K562 (cell line): Measurements from ENCODE around the gene PIGT. TPM values are rescaled to one million over a fixed set of nuclear protein-coding genes. Genes with fewer than 3 reads are reported as not detected.

Source experiments
- ATAC-seq: fragments of 200-7000 bp; cut with Tn5 transposase; 3 replicates; pipeline ENCODE4 v1.9.1; 2020; ENCODE audit warnings: moderate library complexity
- BruUV-seq: library from RNA; stranded (reverse); fragments of 400-500 nt; replicated peaks from 2 replicates; lab custom pipeline; 2021; lab: Mats Ljungman, UMichigan
- CTCF ChIA-PET: fragments of 300-600 bp; formaldehyde crosslinking; extraction: SDS; loops from one replicate; lab custom pipeline; 2021; ENCODE audit warnings: low intra/inter-chr PET ratio; lab: Yijun Ruan, JAX
- POLR2A ChIA-PET: fragments of 300-600, 350-650 bp; sonication (Branson Sonifier 250); formaldehyde crosslinking; extraction: SDS; loops from one replicate; lab custom pipeline; 2021; ENCODE audit warnings: antibody characterized with exemption, inconsistent platforms; lab: Yijun Ruan, JAX
- DNase-seq, 4 experiments: peaks; one replicate each; pipeline versions ENCODE4 v3.0.0 to v3.0.0-alpha.2; 2011 to 2018; ENCODE audit warnings: low spot score in 3 of 4, mixed read lengths in 3 of 4; ENCODE audit errors: extremely low read depth in 1 of 4
- FAIRE-seq: peaks from 2 replicates; lab custom pipeline; 2011; peaks lifted over from hg19 to GRCh38; lab: Jason Lieb, UNC
- H2AFZ ChIP-seq: 2 replicates; pipeline ENCODE4 v1.6.0; 2011; ENCODE audit warnings: low read depth, low read length, control low read depth, inconsistent platforms
- H3K27ac ChIP-seq: fragments of 200-600 bp; 3 replicates; pipeline ENCODE4 v1.8.0; 2011; ENCODE audit warnings: low read depth, mild to moderate bottlenecking, control low read depth, inconsistent platforms, low read length, moderate library complexity, mixed read lengths; ENCODE audit errors: extremely low read depth
- H3K27me3 ChIP-seq, 2 experiments: fragments of 300-600 bp in 1 of 2; 2 replicates in 1 of 2; 3 replicates in 1 of 2; pipeline versions ENCODE4 v1.6.0 to v1.8.0; 2011; ENCODE audit warnings: inconsistent platforms in 2 of 2, low read length in 2 of 2, mild to moderate bottlenecking in 1 of 2, mixed read lengths in 1 of 2, moderate library complexity in 1 of 2; ENCODE audit not compliant: control insufficient read depth in 2 of 2, insufficient read depth in 2 of 2
- H3K36me3 ChIP-seq: fragments of 300-600 bp; 3 replicates; pipeline ENCODE4 v1.8.0; 2011; ENCODE audit warnings: mild to moderate bottlenecking, low read length, inconsistent platforms; ENCODE audit not compliant: control insufficient read depth, insufficient read depth
- H3K4me1 ChIP-seq, 2 experiments: fragments of 200-600 bp in 1 of 2; replicated peaks in 1 of 2; 2 replicates in 1 of 2; 3 replicates in 1 of 2; pipeline versions ENCODE4 v1.5.1 to v1.8.0; 2011; ENCODE audit warnings: inconsistent platforms in 2 of 2, low read length in 2 of 2, mild to moderate bottlenecking in 1 of 2, mixed read lengths in 1 of 2, moderate library complexity in 1 of 2; ENCODE audit not compliant: control insufficient read depth in 2 of 2, insufficient read depth in 2 of 2
- H3K4me2 ChIP-seq: 2 replicates; pipeline ENCODE4 v1.6.1; 2011; ENCODE audit warnings: low read length, control low read depth, inconsistent platforms, mixed read lengths; ENCODE audit not compliant: insufficient read depth
- H3K4me3 ChIP-seq: fragments of 200-600 bp; sonication (generic), shearing (Covaris generic); 2 replicates; pipeline ENCODE4 v1.5.1; 2016; ENCODE audit warnings: control low read depth, inconsistent platforms
- H3K79me2 ChIP-seq: fragments of 200-600 bp; 3 replicates; pipeline ENCODE4 v1.8.0; 2011; ENCODE audit warnings: low read length, inconsistent platforms; ENCODE audit not compliant: control insufficient read depth, insufficient read depth
- H3K9ac ChIP-seq, 2 experiments: 2 replicates each; pipeline versions ENCODE4 v1.6.0 to v1.6.1; 2011; ENCODE audit warnings: low read depth in 2 of 2, low read length in 2 of 2, control low read depth in 1 of 2, inconsistent platforms in 1 of 2, mild to moderate bottlenecking in 1 of 2, mixed read lengths in 1 of 2; ENCODE audit not compliant: insufficient read depth in 1 of 2
- H3K9me1 ChIP-seq: one replicate; pipeline ENCODE4 v1.6.0; 2011; ENCODE audit warnings: inconsistent platforms, mild to moderate bottlenecking, low read length, moderate library complexity; ENCODE audit not compliant: control insufficient read depth, insufficient read depth
- H3K9me3 ChIP-seq: replicated peaks from 2 replicates; pipeline ENCODE4 v1.5.1; 2011; ENCODE audit warnings: low read depth, low read length, inconsistent platforms; ENCODE audit not compliant: control insufficient read depth, insufficient read depth
- H4K20me1 ChIP-seq: replicated peaks from 2 replicates; pipeline ENCODE4 v1.6.1; 2011; ENCODE audit warnings: low read length, inconsistent platforms, mixed read lengths; ENCODE audit not compliant: control insufficient read depth, insufficient read depth
- CCNT2 ChIP-seq: IDR thresholded peaks from 2 replicates; pipeline ENCODE4 v1.6.1; 2011; ENCODE audit warnings: borderline replicate concordance, low read depth, mild to moderate bottlenecking, moderate library complexity, mixed read lengths, low read length; ENCODE audit not compliant: insufficient read length; ENCODE audit errors: extremely low read depth
- POLR2G ChIP-seq: fragments of 200-400 bp; formaldehyde crosslinking; IDR thresholded peaks from 2 replicates; pipeline ENCODE4 v1.6.1; 2017; ENCODE audit warnings: low read depth, mild to moderate bottlenecking, antibody characterized with exemption, low read length, moderate library complexity
- ZEB2 ChIP-seq: fragments of 450-650 bp; IDR thresholded peaks from 2 replicates; pipeline ENCODE4 v1.6.1; 2016
- ZNF431 ChIP-seq: sonication (generic); formaldehyde crosslinking; IDR thresholded peaks from 2 replicates; pipeline ENCODE4 v1.8.0; 2022; ENCODE audit warnings: mild to moderate bottlenecking, missing genetic modification reagents
- WGBS: fragments of 100-300 bp; shearing (Covaris generic); methylation state at CpG from one replicate; pipeline ENCODE4 v1.1.6; 2016; ENCODE audit warnings: low coverage, mixed read lengths; ENCODE audit not compliant: insufficient coverage; ENCODE audit errors: missing lambda C conversion rate; 5-methylcytosine and 5-hydroxymethylcytosine counted together
- in situ Hi-C: fragments of 300-500 bp; cut with MboI; formaldehyde crosslinking; loops from 4 replicates; pipeline ENCODE4 v1.15.0; 2018; ENCODE audit warnings: inconsistent platforms, mixed read lengths
- intact Hi-C: fragments of 100-400 bp; cut with micrococcal nuclease; formaldehyde crosslinking; loops from 2 replicates; pipeline ENCODE4 v1.14.2; 2022
- polyA plus RNA-seq, 8 experiments: library from polyadenylated mRNA; depleted of rRNA in 4 of 8; stranded (reverse) in 5 of 8; unstranded in 3 of 8; fragments of >200 nt; fragmentation: Nextera tagmentation in 2 of 8; fragmentation: Illumina TruSeq in 1 of 8; extraction: Ambion mirVana in 2 of 8; extraction: Trizol in 1 of 8; gene quantifications; 2 replicates each; pipeline versions ENCODE4 v1.2.1 to v1.2.3, GENCODE V29; 2011 to 2014; ENCODE audit warnings: inconsistent platforms in 1 of 8, missing spikeins in 1 of 8
- total RNA-seq, 7 experiments: library from RNA; depleted of rRNA in 6 of 7; stranded (reverse); fragments of >200 nt in 6 of 7; fragmentation: Illumina TruSeq in 2 of 7; extraction: Trizol in 2 of 7; gene quantifications; 2 replicates each; pipeline versions ENCODE4 v1.2.1 to v1.2.3, GENCODE V29; 2011 to 2021; ENCODE audit warnings: low replicate concordance in 1 of 7
- TF ChIP-seq, protein P1 (sequence below): sonication (generic); formaldehyde crosslinking; IDR thresholded peaks from 2 replicates; pipeline ENCODE4 v1.8.0; 2023; ENCODE audit warnings: mild to moderate bottlenecking, missing genetic modification reagents
- TF ChIP-seq, protein P2 (sequence below), 2 experiments: IDR thresholded peaks; 2 replicates each; pipeline ENCODE4 v1.6.1; 2012; ENCODE audit warnings: improper control_type of control experiment in 2 of 2, low read depth in 2 of 2, low read length in 2 of 2, borderline replicate concordance in 1 of 2
- TF ChIP-seq, protein P3 (sequence below): sonication (generic); formaldehyde crosslinking; IDR thresholded peaks from 2 replicates; pipeline ENCODE4 v1.8.0; 2023; ENCODE audit warnings: missing genetic modification reagents, mild to moderate bottlenecking, borderline replicate concordance

Gene PIGT
- total and polyA plus RNA-seq, 9 of the 15 experiments (the other 6 are each of a cell fraction or from before 2014, with no cell fraction given): 14.6 to 108 (median 46.9) TPM

DNA sequence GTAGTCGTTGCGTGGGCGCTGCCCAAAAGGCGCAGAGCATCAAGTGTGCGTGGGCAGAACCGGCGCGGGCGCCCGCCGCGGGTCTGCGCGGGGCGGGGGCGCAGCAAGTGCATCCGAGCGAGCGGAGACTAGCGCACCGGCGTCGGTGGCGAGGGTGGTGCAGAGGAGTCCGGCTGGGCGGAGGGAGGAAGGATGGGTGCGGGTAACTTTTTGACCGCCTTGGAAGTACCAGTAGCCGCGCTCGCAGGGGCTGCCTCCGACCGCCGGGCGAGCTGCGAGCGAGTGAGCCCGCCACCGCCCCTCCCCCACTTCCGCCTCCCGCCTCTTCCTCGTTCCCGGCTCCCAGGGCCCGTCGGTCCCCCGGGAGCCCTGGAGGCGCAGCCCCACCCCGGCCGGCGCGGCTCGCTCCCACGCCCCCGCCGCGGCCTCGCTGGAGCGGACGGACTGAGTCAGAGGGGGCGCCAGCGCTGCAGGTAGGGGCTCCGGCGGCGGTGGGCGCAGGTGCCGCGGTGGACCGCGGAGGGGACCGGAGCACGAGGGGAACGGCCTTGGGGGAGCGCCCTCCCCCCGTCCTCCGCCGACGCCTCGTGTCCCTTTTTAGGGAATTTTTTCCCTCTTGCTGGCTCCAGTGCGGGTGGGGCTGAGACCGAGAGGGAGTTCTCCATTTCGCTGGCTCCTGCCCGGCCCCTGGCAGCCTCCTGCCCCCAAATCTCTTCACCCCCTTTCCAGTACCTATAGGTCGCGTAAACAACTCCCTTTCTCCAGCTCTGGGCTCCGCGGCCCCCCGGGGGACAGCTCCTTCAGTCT is 9.5 kb upstream of the PIGT start:
- peak; percentile 70 to 87 (median 78) for DNase-seq
- FAIRE-seq: no peak
- H3K9me1 ChIP-seq: no peaks in the 10 kb centered on the region
- no TSS peak for BruUV-seq
- H3K27me3 ChIP-seq: no peaks in the 10 kb centered on the region; a peak in 1 of 5 replicates
- peak overlapping the region; percentile 61 for H3K27ac ChIP-seq
- H2AFZ ChIP-seq: peak overlapping the region; percentile 96
- peak; percentile 81 for ATAC-seq
- peaks cover 19% of the 10 kb centered on the region for H3K36me3 ChIP-seq
- CTCF ChIA-PET: no interaction called here
- peaks cover 17% of the 10 kb centered on the region; the same call in 2 of the 3 replicates for H3K79me2 ChIP-seq
- peaks cover 2% of the 10 kb centered on the region; the same call in 1 of the 2 replicates for H3K9me3 ChIP-seq
- H3K4me2 ChIP-seq: peak overlapping the region; percentile 90
- in situ Hi-C loops: no loop called here
- intact Hi-C loops: no loop called here
- peak overlapping the region; percentile 70 for H3K4me3 ChIP-seq
- WGBS: 2% methylated on average over 54 of the region's 87 CpGs
- H3K4me1 ChIP-seq: peaks cover 23 to 25% of the 10 kb centered on the region in 2 experiments; a peak in 4 of 5 replicates
- peak overlapping the region; percentile 72 to 89; a peak in 3 of 4 replicates for H3K9ac ChIP-seq
- no peaks in the 10 kb centered on the region for H4K20me1 ChIP-seq
- POLR2A ChIA-PET: interaction anchor here (0.6 to 1.5 kb wide), 7 partner anchors 10 to 36 kb away, joined by 3 to 9 read pairs (median 3); partner anchors contain the start of gene PIGT
- TF ChIP-seq ZEB2 (no peak), POLR2G (peak; percentile 75), CCNT2 (peak; percentile 58), ZNF431 (CRISPR knock-in tag) (peak; percentile 53; the same call in 1 of the 2 replicates)
- TF ChIP-seq, protein P1, sequence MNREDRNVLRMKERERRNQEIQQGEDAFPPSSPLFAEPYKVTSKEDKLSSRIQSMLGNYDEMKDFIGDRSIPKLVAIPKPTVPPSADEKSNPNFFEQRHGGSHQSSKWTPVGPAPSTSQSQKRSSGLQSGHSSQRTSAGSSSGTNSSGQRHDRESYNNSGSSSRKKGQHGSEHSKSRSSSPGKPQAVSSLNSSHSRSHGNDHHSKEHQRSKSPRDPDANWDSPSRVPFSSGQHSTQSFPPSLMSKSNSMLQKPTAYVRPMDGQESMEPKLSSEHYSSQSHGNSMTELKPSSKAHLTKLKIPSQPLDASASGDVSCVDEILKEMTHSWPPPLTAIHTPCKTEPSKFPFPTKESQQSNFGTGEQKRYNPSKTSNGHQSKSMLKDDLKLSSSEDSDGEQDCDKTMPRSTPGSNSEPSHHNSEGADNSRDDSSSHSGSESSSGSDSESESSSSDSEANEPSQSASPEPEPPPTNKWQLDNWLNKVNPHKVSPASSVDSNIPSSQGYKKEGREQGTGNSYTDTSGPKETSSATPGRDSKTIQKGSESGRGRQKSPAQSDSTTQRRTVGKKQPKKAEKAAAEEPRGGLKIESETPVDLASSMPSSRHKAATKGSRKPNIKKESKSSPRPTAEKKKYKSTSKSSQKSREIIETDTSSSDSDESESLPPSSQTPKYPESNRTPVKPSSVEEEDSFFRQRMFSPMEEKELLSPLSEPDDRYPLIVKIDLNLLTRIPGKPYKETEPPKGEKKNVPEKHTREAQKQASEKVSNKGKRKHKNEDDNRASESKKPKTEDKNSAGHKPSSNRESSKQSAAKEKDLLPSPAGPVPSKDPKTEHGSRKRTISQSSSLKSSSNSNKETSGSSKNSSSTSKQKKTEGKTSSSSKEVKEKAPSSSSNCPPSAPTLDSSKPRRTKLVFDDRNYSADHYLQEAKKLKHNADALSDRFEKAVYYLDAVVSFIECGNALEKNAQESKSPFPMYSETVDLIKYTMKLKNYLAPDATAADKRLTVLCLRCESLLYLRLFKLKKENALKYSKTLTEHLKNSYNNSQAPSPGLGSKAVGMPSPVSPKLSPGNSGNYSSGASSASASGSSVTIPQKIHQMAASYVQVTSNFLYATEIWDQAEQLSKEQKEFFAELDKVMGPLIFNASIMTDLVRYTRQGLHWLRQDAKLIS (CRISPR knock-in tag): peak; percentile 33; the same call in 1 of the 2 replicates
- TF ChIP-seq, protein P2, sequence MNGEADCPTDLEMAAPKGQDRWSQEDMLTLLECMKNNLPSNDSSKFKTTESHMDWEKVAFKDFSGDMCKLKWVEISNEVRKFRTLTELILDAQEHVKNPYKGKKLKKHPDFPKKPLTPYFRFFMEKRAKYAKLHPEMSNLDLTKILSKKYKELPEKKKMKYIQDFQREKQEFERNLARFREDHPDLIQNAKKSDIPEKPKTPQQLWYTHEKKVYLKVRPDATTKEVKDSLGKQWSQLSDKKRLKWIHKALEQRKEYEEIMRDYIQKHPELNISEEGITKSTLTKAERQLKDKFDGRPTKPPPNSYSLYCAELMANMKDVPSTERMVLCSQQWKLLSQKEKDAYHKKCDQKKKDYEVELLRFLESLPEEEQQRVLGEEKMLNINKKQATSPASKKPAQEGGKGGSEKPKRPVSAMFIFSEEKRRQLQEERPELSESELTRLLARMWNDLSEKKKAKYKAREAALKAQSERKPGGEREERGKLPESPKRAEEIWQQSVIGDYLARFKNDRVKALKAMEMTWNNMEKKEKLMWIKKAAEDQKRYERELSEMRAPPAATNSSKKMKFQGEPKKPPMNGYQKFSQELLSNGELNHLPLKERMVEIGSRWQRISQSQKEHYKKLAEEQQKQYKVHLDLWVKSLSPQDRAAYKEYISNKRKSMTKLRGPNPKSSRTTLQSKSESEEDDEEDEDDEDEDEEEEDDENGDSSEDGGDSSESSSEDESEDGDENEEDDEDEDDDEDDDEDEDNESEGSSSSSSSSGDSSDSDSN (IDR thresholded peaks at IDR 0.05; ENCODE audit: borderline replicate concordance in 1 of 2, low read depth in 2 of 2, low read length in 2 of 2): peak in 1 of 2 experiments; percentile 25; a peak in 1 of 4 replicates
- TF ChIP-seq, protein P3, sequence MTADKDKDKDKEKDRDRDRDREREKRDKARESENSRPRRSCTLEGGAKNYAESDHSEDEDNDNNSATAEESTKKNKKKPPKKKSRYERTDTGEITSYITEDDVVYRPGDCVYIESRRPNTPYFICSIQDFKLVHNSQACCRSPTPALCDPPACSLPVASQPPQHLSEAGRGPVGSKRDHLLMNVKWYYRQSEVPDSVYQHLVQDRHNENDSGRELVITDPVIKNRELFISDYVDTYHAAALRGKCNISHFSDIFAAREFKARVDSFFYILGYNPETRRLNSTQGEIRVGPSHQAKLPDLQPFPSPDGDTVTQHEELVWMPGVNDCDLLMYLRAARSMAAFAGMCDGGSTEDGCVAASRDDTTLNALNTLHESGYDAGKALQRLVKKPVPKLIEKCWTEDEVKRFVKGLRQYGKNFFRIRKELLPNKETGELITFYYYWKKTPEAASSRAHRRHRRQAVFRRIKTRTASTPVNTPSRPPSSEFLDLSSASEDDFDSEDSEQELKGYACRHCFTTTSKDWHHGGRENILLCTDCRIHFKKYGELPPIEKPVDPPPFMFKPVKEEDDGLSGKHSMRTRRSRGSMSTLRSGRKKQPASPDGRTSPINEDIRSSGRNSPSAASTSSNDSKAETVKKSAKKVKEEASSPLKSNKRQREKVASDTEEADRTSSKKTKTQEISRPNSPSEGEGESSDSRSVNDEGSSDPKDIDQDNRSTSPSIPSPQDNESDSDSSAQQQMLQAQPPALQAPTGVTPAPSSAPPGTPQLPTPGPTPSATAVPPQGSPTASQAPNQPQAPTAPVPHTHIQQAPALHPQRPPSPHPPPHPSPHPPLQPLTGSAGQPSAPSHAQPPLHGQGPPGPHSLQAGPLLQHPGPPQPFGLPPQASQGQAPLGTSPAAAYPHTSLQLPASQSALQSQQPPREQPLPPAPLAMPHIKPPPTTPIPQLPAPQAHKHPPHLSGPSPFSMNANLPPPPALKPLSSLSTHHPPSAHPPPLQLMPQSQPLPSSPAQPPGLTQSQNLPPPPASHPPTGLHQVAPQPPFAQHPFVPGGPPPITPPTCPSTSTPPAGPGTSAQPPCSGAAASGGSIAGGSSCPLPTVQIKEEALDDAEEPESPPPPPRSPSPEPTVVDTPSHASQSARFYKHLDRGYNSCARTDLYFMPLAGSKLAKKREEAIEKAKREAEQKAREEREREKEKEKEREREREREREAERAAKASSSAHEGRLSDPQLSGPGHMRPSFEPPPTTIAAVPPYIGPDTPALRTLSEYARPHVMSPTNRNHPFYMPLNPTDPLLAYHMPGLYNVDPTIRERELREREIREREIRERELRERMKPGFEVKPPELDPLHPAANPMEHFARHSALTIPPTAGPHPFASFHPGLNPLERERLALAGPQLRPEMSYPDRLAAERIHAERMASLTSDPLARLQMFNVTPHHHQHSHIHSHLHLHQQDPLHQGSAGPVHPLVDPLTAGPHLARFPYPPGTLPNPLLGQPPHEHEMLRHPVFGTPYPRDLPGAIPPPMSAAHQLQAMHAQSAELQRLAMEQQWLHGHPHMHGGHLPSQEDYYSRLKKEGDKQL: peak; percentile 80; the same call in 1 of the 2 replicates
